Measurements from ENCODE around the gene SLC15A4.

GRCh38 chr12:128864516-128865186 lies 40.9 kb upstream of the SLC15A4 start:
- TF ChIP-seq CTCF (IDR thresholded peaks at IDR 0.05 in 8 of 11, conservative IDR thresholded peaks at IDR 0.05 in 3 of 11) (no peak), POLR2AphosphoS5 (IDR thresholded peaks at IDR 0.05) (no peak), POLR2A (IDR thresholded peaks at IDR 0.05) (no peak)

Data from spleen (tissue), 7 donors.